Renal cortex interstitium (tissue), 11 donors: ENCODE data around the gene PDE4D. TPM values are rescaled to one million over a fixed set of nuclear protein-coding genes. Genes with fewer than 3 reads are reported as not detected.
A peak's percentile ranks its signal among the peaks of the same experiment; 100 is the strongest.

ENCODE experiments used
- DNase-seq, 11 donors: peaks; one replicate each; pipeline ENCODE4 v3.0.0-alpha.2; 2013; ENCODE audit warnings: low read depth in 9 of 11, low spot score in 4 of 11; ENCODE audit errors: extremely low read depth in 1 of 11
- polyA plus RNA-seq, 3 donors: library from polyadenylated mRNA; unstranded; fragments of 120-200 nt; gene quantifications; one replicate each; pipeline ENCODE4 v1.2.1, GENCODE V29; 2013; ENCODE audit not compliant: insufficient read length in 3 of 3

PDE4D gene
- polyA plus RNA-seq, 3 donors: 18.6 to 43.9 (median 21.4) TPM

DNA sequence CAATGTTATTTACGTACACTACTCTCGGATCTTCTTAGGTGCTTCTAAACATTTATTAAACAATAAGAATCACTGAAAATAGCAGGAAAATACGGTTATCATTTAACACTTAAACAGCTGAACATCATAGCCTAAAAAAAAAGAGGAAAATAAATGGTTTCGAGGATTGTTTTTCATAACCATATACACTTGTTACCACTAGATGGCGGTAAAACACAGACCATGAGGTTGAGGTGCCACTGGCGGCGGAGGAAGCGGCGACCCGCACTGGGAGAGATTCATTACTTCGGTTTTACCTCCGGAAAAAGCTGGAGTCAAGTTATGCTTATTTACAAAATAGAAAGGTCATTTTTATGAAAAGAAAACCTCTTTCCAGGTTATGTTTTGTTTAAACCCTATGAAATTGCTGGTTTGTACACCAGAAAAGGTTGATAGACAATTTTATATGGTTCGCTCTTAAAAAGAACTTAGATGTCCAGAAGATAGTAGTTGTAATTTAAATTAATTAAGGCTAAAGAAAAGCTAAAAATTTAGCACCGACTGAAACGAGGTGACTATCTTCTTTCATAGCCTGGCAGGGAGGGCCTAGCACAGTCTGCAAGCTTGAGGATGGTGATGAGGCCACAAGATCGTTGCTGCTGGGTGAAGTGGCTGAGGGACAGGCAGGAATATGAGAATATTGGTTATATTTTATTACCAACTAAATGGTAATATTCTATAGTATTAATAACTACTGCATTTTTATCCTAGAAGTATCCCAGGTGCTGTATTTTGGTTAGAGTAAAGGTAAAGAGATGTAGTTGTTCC lies 704.9 kb downstream of the PDE4D start:
- DNase-seq: peak; percentile 31 to 73 (median 64)

DNA sequence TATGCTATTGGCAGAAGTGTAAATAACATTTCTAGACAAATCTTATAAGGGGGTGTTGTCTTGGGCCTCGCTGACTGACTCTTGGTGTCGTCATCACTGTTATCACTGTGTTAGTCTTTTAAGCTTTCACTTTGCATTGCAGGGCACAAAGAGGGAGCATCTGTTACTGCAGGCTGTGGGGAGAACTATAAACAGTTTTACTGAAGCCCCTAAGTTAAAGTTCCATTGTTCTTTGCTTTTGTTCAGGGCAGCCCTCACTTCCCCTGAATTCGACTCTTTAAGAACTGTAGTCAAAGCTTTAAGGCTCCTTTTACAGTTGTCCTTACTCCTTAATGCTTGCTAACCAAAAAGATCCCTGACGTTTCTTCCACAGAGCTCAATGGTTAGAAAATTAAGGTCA lies 705.7 kb downstream of the PDE4D start:
- DNase-seq: no peak

DNA sequence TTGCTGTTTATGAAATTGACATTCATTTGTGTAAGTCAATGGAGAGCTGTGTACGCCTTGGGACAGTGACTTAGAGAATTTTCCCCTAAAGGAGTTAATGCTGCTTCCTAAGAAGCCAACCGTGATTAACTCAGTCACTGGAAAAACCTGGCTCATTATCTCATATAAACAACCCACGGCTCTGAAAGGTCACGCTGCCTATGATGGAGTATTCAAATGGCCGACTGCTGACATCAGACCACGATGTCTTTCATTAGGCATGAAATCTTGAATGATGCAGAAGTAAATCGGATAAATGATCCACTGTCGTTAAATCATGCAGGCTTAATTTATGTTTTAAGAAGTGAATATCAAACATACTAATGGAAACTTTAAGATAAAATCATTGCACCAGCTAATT lies 706.9 kb downstream of the PDE4D start:
- no peak for DNase-seq

DNA sequence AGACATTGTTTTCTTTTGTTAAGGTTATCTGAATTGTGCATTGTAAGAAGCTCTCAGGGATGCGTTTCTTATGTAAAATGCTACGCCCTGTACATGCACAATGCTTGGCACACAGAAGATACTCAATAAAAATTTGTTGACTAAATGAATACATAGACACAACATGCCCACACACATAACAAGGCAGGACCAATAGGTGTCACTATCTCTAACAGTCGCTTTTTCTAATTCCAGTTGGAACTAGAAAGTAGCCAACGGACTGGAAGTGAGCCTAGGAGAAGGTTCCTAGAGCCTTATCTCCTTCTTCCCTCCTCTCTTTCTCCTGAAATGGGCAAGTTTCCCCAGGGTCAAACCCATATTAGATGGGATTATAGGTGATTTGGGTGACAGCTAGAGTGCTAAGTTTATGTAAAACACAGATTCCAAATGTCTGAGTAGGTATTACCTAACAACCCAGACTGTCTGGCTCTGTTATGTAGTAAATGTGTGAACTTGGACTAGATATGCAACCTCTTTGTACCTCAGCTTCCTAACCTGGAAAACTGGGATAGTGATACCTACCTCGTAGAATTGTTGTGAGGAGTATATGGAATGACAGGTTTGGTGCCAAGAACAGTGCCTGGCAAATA lies 707.7 kb downstream of the PDE4D start:
- no peak for DNase-seq

DNA sequence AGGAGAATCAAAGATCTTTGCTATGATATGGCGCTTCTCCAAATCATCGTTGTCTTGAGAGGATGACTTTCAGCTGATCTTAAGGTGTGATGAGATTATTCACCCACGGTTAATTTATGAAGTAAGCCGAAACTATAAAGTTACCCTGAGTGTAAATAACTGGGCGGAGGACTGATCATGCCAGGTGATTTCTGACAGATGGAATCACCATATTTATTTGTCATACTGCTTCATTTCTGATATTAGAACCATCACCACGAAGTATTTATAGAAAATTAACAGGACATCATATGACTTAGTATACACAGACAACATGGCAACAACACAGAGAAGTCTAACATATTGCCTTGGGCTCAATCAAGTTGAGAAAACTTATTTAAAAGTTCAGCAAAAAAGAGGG lies 708.8 kb downstream of the PDE4D start:
- DNase-seq: no peak

DNA sequence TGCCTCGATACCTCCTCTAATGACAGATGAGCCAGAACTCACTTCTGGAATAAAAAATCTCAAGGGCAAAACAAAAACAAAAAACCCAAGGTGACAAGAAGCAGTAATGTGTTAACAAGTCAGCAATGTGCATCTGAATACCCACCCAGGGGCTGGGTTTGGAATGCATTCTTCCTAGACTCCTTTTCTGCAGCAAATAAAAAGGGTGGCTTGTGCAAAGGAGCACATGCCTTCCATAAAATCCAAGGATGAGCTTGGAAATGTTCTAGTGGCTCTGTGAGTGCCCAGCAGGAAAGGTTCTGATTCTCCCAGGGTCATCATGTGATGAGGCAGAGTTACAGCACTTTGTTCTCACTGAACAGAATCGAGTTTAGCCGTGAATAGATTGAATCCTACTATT lies 710.8 kb downstream of the PDE4D start:
- no peak for DNase-seq

DNA sequence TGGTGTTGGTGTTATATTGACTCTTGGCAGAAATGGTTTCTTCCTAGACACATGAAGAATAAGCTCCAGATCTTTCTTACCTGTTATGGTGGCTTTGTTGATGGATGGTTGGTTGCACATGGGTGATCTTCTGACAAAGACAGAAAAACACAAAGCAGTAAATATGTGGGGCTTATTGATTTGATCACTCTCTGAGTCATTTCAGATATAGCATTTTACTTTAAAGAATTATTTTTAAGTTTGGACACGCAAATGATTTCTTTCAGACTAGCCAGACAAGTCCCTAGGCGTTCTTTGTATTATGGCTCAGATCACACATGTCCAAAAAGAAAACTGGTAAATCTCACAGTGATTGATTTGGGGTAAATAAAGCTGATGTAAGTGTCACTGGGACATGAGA lies 713.0 kb downstream of the PDE4D start:
- DNase-seq: no peak

DNA sequence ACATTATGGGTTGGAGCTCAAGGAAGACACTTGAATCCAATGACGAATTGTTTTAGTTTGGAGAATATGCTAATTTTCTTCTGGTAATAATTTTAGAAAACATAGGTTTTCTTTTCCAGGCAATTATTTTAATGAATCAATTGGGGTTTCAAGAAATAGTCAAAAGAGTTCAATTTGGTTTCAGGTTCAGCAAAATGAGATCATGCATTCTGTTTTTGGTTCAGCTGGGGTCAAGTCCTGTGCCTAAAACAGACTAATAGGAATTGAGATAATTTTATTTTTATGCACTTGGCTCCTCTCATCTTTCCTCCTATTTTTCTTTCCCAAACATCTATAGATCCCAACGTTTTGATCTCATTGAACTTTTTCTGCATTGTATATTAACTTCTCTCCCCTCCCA lies 713.8 kb downstream of the PDE4D start:
- DNase-seq: no peak

DNA sequence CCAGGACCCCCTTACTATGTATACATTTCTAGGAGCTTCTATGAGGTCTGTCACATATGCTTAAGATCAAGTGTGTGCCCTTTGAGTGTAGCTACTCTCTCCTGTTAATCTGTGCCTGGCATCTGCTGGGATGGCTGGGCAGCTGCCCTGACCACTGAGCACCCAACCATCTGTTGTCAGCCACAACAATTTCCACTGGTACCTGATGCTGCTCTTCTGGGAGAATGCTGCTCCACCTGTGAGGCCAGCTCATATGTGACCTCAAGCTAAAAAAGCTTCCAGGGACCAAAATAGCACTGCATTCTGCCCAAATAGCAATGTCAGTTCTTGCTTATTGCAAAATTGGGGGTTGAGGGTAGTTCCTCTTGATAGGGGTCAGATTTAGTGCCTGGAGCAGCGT lies 715.0 kb downstream of the PDE4D start:
- no peak for DNase-seq

DNA sequence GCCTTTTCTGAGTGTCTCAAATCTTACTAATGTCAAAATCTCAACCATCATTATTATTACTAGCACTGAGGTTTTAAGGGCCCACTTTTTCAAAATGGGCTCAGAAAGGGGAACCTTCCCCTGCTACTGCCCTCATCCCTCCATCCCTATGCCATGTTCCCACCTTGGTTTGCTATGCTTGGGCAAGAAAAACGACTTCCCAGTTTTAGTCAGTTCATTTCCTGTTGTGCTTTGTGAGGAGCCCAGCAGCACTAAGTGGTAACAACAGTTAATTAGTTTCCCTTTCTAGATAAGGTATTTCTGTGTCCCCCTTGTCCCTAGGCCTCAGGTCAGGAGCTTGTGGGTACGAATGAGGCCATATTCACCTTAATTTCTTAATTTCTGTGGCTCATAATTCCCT lies 715.5 kb downstream of the PDE4D start:
- no peak for DNase-seq

DNA sequence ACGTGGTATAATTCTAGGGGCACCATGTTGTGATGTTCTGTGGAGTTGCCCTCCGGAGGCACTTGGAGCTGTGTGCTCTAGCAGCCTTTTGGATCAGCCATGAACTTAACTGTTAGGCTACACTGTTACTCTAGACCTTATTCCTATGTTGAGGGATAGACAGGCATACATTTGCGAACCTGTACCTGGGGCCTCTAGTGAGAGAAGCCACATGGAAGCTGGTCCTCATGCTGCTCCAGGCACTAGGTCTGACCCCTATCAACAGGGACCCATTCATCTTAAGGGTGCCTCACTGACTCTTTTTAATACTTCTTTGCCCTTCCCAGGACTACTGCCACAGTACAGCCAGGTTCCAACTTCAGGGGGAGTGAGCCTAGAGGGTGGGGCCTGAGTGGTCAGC lies 715.9 kb downstream of the PDE4D start:
- DNase-seq: no peak

DNA sequence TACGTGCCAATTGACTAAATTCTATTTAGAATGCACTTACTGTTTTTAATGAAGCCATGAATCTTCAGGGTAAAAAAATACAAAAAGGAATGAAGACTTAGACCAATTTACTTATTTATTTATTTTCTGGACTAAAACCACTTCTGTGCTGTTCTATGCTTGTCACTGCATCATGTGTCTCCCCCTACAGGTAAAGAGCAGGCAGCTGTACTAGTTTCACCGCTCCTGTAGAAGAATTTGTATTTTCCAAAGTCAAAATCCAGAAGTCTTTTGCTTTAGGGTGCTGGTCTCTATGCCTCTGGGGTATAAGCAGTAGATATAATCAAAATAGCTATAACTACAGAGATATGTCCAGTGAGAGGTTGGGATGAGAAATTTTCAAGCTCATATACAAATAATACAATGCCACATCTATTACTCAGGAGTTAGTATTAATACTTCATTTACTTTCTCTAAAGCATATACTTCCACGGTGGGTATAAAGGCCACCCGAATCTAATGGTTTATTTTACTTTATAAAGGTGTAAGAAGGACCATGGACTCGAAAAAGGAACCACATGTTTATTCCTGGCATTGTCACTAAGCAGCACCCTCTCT lies 719.2 kb downstream of the PDE4D start:
- DNase-seq: peak in 10 of 11 donors; percentile 31 to 59 (median 40)

DNA sequence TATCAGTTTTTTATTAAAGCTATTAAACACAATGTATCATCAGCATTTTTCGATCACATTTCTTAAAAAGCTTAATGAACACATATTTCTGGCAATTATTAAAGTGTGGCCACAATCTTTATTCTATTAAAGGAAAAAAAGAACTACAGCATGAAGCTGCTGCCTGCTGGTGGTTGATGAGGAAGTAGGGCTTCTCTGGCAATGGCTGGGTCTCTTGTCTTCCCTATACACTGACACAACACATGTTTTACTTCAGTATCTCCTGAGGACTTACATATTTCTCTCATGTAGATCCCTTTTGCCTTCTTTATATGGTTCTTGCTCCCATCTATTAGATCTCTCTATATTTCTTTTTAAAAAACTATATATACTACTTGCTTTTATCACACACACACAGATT lies 719.9 kb downstream of the PDE4D start:
- DNase-seq: no peak

DNA sequence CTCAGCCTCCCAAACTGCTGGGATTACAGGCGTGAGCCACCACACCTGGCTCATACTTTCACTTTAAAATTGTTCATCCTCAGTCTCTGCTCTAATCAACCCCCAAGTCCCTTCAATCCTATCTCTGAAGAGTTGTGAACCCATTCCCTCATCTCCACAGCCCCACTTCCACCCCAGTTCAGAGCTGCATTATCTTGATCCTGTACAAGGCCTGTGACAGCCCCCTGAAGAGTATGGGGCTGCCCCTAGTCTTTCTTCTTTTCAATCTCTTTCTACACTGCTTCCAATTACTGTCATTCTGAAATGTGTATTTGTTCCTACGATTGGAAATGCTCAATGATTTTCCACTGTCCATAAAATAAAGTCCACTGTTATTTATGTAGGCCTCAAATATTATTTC lies 722.4 kb downstream of the PDE4D start:
- DNase-seq: no peak

DNA sequence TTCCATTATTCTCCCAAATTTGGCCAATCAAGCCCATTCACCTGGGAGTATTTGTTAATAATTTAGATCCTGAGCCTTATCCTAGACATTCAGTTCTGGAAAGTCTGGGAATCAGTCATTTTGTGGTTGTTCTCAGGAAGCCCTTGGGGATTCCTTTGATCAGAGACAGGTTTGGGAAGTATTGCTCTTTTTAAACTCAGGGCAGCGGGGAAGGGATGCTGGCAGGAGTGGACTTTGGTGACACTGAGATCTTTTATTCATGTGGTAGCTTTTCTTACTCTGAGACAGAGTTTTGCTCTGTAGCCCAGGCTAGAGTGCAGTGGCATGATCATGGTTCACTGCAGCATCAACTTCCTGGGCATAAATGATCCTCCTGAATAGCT lies 723.8 kb downstream of the PDE4D start:
- no peak for DNase-seq

DNA sequence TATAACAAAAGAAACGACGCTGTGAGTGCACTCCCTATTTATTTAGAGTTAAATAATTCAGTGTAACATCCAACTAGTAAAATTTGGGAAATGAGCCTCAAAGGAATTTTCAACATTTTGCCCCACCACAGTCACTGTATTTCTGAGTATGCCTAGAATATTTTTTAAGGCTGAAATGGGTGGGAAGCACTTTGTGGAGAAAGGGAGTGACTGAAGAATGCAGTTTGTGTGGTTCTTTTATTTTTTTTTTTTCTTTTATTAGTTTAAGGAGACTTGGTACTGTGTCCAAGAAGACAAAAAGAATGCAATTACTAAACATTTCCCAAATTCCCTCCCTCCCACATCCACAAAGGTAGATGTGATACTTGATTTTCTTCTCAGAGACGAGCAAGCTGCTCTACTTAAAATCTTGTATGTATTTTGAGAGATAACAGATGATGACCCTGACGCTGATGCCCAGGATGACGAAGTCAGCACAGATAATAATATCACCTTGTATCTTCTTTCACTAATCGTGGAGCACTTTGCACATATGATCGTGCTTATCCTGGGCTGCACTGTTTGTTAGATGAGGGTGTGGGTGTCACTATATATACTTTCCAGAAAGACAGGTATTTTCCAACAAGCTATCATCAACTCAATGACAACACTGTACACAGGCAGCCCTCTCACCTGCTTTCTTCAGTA lies 724.3 kb downstream of the PDE4D start:
- no peak for DNase-seq

DNA sequence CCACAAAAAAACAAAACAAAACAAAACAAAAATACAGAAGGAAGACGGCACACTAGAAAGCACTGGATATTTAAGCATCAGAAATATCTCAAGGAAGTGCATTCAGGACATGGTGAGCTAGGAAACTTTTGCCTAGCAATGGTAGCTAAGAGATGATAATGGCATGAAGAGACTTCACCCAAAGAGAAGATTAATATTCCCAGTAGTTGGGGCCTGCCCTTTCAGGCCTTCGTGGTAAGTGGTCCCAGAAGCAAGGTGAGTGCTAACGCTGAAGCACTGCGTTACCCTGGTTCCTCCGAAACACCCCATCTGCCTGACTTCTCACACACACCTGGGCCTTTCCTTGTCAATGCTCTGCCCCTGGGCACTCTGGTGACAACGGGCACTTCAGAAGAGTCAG lies 725.5 kb downstream of the PDE4D start:
- no peak for DNase-seq

DNA sequence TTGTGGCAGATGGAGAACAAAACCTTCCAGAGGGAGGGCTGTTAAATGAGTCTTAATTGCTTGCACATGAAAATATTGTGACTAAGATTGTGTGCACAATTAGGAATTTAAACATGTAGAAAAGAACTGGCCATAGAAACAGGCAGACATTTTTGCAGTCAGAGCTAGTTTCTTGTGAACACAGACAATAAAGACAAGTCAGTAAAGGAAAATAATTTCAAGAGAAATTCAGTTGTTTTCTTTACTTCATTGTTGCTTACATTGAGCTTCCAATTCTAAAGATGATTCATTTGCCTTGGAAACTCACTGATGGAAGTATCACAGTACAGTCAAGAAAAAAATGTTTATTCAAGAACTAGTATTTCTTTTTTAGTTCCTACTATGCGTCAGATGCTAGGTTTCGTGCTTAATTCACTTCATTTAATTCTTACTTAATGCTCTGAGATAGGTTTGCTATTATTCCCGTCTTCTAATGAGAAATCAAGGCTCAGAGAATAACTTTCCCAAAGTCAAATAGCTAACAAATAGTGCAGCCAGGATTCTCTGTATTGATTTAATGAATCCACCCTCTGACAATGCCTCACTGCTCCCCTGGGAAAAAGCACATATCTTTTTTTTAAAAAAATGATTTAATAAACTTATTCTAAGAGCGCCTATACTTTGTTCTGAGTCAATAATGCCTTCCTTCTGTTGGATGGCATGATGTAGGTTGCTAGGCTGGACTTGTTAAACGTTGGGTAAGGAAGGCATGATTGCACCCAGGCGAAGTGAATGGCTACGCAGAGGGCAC lies 729.3 kb downstream of the PDE4D start:
- DNase-seq: no peak
